ENCODE data around the gene HIGD1B.

- TF ChIP-seq EZH2 (IDR thresholded peaks at IDR 0.05; ENCODE audit: borderline replicate concordance, insufficient read depth, low read depth, low read length, poor library complexity, severe bottlenecking) (no peak), CTCF (IDR thresholded peaks at IDR 0.05) (no peak)
These were observed 33.5 kb downstream of the HIGD1B start for GRCh38 chr17:44881145-44881544.

All from B cell (primary cell).